ENCODE data around the gene PADI1. TPM values are rescaled to one million over a fixed set of nuclear protein-coding genes. Genes with fewer than 3 reads are reported as not detected.

Gene PADI1
- total RNA-seq, 1 donor from 2014 or later: not detected

DNA sequence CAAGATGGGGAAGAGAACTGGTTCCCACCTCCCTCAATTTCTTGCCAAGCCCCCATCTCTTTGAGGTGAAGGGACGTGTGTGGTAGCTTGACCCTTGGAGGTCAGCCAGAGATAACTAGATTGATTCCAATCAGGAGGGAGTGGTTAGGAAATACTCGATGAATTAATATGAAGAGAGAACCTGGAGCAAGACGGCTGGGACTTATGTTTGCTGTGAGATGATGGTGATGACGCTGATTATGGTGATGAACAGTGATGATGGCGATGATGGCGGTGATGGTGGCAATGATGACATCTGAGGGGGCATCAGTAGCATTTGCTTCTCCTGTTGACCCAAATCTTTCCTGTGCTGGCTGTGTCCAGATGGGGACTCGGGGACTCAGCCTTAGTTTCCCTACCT is 724 bp downstream of the PADI1 start:
- TF ChIP-seq, protein P1, sequence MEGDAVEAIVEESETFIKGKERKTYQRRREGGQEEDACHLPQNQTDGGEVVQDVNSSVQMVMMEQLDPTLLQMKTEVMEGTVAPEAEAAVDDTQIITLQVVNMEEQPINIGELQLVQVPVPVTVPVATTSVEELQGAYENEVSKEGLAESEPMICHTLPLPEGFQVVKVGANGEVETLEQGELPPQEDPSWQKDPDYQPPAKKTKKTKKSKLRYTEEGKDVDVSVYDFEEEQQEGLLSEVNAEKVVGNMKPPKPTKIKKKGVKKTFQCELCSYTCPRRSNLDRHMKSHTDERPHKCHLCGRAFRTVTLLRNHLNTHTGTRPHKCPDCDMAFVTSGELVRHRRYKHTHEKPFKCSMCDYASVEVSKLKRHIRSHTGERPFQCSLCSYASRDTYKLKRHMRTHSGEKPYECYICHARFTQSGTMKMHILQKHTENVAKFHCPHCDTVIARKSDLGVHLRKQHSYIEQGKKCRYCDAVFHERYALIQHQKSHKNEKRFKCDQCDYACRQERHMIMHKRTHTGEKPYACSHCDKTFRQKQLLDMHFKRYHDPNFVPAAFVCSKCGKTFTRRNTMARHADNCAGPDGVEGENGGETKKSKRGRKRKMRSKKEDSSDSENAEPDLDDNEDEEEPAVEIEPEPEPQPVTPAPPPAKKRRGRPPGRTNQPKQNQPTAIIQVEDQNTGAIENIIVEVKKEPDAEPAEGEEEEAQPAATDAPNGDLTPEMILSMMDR (IDR thresholded peaks at IDR 0.05; ENCODE audit: insufficient read depth, low read depth, low read length): no peak

DNA sequence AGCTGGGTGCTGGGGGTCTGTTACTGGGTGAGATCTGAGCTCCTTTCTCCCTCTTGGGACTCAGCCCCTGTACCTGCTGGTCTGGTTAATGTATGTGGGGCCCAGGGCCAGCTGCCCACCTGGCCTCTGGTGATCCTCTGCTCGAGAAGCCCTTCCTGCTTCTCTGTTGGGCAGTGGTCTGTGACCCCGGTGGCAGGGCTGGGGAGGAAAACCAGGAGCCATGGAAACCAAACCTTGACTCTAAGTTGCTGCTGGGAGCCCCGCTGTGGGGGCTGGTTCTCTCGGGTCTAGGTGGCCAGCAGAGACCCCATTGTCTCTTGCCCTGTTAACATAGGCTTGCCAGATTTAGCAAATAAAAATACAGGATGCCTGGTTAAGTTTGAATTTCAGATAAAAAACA is 1.3 kb downstream of the PADI1 start:
- no peaks in the 10 kb centered on the region for H4K20me1 ChIP-seq (ENCODE audit: insufficient read depth, low read length)
- peaks cover 24% of the 10 kb centered on the region for H3K4me1 Mint-ChIP-seq (ENCODE audit: low read depth, unreplicated experiment)
- H3K36me3 ChIP-seq (ENCODE audit: insufficient read depth, low read length): no peaks in the 10 kb centered on the region
- peaks cover 2% of the 10 kb centered on the region for H3K36me3 Mint-ChIP-seq (ENCODE audit: low read depth, unreplicated experiment)
- TF ChIP-seq EZH2 (IDR thresholded peaks at IDR 0.05; ENCODE audit: insufficient read depth, low read length): no peak
- TF ChIP-seq, protein P1 (IDR thresholded peaks at IDR 0.05; ENCODE audit: insufficient read depth, low read depth, low read length): no peak
- peaks cover 27% of the 10 kb centered on the region for H3K4me1 ChIP-seq (ENCODE audit: insufficient read depth, low read length)
- H3K27ac ChIP-seq (ENCODE audit: low read depth, low read length): no peak overlapping the region
- DNase-seq (ENCODE audit: low read depth) (no peak), FAIRE-seq (no peak)
- no peaks in the 10 kb centered on the region for H3K9me3 ChIP-seq (ENCODE audit: insufficient read depth, low read depth, low read length)
- H3K9ac ChIP-seq (ENCODE audit: low read length): no peak overlapping the region
- H3K9me3 Mint-ChIP-seq (ENCODE audit: unreplicated experiment): no peaks in the 10 kb centered on the region
- no peaks in the 10 kb centered on the region for H3K27me3 ChIP-seq (ENCODE audit: insufficient read depth, low read length)
- no peak overlapping the region for H2AFZ ChIP-seq (ENCODE audit: low read depth, low read length)
- no peak overlapping the region for H3K4me3 Mint-ChIP-seq (ENCODE audit: unreplicated experiment)
- no peak overlapping the region for H3K27ac Mint-ChIP-seq (ENCODE audit: unreplicated experiment)
- H3K4me2 ChIP-seq (ENCODE audit: low read length): no peak overlapping the region
- H3K79me2 ChIP-seq (ENCODE audit: insufficient read depth, low read length): no peaks in the 10 kb centered on the region
- peaks cover 21% of the 10 kb centered on the region for H3K27me3 Mint-ChIP-seq (ENCODE audit: low read depth, unreplicated experiment)
- H3K4me3 ChIP-seq (ENCODE audit: insufficient read depth, low read depth, low read length): no peak overlapping the region

More for the DNA sequence above, 724 bp downstream of the PADI1 start:
- H3K4me3 Mint-ChIP-seq (ENCODE audit: unreplicated experiment): no peak overlapping the region
- H3K36me3 ChIP-seq (ENCODE audit: insufficient read depth, low read length): no peaks in the 10 kb centered on the region
- no peak overlapping the region for H3K4me2 ChIP-seq (ENCODE audit: low read length)
- peaks cover 27% of the 10 kb centered on the region for H3K4me1 ChIP-seq (ENCODE audit: insufficient read depth, low read length)
- H3K4me1 Mint-ChIP-seq (ENCODE audit: low read depth, unreplicated experiment): peaks cover 27% of the 10 kb centered on the region
- no peak for DNase-seq (ENCODE audit: low read depth)
- H4K20me1 ChIP-seq (ENCODE audit: insufficient read depth, low read length): no peaks in the 10 kb centered on the region
- H3K36me3 Mint-ChIP-seq (ENCODE audit: low read depth, unreplicated experiment): peaks cover 2% of the 10 kb centered on the region
- no peak overlapping the region for H3K9ac ChIP-seq (ENCODE audit: low read length)
- no peaks in the 10 kb centered on the region for H3K9me3 ChIP-seq (ENCODE audit: insufficient read depth, low read depth, low read length)
- no peaks in the 10 kb centered on the region for H3K9me3 Mint-ChIP-seq (ENCODE audit: unreplicated experiment)
- peaks cover 21% of the 10 kb centered on the region for H3K27me3 Mint-ChIP-seq (ENCODE audit: low read depth, unreplicated experiment)
- no peak overlapping the region for H3K4me3 ChIP-seq (ENCODE audit: insufficient read depth, low read depth, low read length)
- no peaks in the 10 kb centered on the region for H3K27me3 ChIP-seq (ENCODE audit: insufficient read depth, low read length)
- no peaks in the 10 kb centered on the region for H3K79me2 ChIP-seq (ENCODE audit: insufficient read depth, low read length)
- peak overlapping the region; percentile 50 for H3K27ac Mint-ChIP-seq (ENCODE audit: unreplicated experiment)
- FAIRE-seq: no peak
- H3K27ac ChIP-seq (ENCODE audit: low read depth, low read length): no peak overlapping the region
- no peak overlapping the region for H2AFZ ChIP-seq (ENCODE audit: low read depth, low read length)

DNA sequence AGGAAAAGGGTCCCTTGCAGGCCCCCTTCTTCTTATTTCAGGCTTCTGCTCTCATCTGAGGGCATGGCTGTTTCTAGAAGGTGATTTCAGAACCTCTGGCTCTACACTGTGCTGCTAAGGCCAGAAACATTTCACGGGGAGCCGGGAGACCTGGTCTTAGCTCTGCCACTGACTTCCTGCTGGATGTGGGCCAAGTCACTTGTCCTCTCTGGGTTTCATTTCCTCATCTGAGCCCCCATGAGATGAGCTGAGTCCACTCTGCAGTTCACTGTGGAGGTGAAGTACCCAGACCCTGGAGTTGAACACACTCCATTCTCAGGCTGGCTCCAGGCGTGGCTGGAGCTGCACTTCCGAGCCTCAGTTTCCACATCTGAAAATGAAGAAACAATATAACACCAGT is 2.1 kb downstream of the PADI1 start:
- H3K36me3 ChIP-seq (ENCODE audit: insufficient read depth, low read length): no peaks in the 10 kb centered on the region
- Mint-ChIP-seq H3K4me1 (ENCODE audit: low read depth, unreplicated experiment) (peaks cover 19% of the 10 kb centered on the region), H3K36me3 (ENCODE audit: low read depth, unreplicated experiment) (peaks cover 2% of the 10 kb centered on the region), H3K27me3 (ENCODE audit: low read depth, unreplicated experiment) (peaks cover 21% of the 10 kb centered on the region), H3K27ac (ENCODE audit: unreplicated experiment) (no peak overlapping the region), H3K4me3 (ENCODE audit: unreplicated experiment) (no peak overlapping the region), H3K9me3 (ENCODE audit: unreplicated experiment) (no peaks in the 10 kb centered on the region)
- no peak overlapping the region for H2AFZ ChIP-seq (ENCODE audit: low read depth, low read length)
- no peaks in the 10 kb centered on the region for H3K27me3 ChIP-seq (ENCODE audit: insufficient read depth, low read length)
- peaks cover 25% of the 10 kb centered on the region for H3K4me1 ChIP-seq (ENCODE audit: insufficient read depth, low read length)
- H3K79me2 ChIP-seq (ENCODE audit: insufficient read depth, low read length): no peaks in the 10 kb centered on the region
- FAIRE-seq (no peak), DNase-seq (ENCODE audit: low read depth) (no peak)
- no peaks in the 10 kb centered on the region for H3K9me3 ChIP-seq (ENCODE audit: insufficient read depth, low read depth, low read length)
- TF ChIP-seq, protein P1 (IDR thresholded peaks at IDR 0.05; ENCODE audit: insufficient read depth, low read depth, low read length): no peak
- no peak for TF ChIP-seq EZH2 (IDR thresholded peaks at IDR 0.05; ENCODE audit: insufficient read depth, low read length)
- H3K9ac ChIP-seq (ENCODE audit: low read length): no peak overlapping the region
- no peak overlapping the region for H3K27ac ChIP-seq (ENCODE audit: low read depth, low read length)
- no peaks in the 10 kb centered on the region for H4K20me1 ChIP-seq (ENCODE audit: insufficient read depth, low read length)
- H3K4me2 ChIP-seq (ENCODE audit: low read length): no peak overlapping the region
- H3K4me3 ChIP-seq (ENCODE audit: insufficient read depth, low read depth, low read length): no peak overlapping the region
